Kidney (tissue), 14 donors: ENCODE measurements around the gene TFCP2L1. TPM values are rescaled to one million over a fixed set of nuclear protein-coding genes. Genes with fewer than 3 reads are reported as not detected.

ENCODE experiments used
- DNase-seq, 5 donors: peaks; one replicate each; pipeline ENCODE4 v3.0.0-alpha.2; 2013 to 2020
- FAIRE-seq: peaks from 2 replicates; lab custom pipeline; 2012; peaks lifted over from hg19 to GRCh38; lab: Jason Lieb, UNC
- H3K27ac ChIP-seq, 2 donors: one replicate each; pipeline ENCODE4 v1.7.0; 2013; ENCODE audit warnings: low read depth in 2 of 2, low read length in 2 of 2, inconsistent platforms in 1 of 2
- H3K27me3 ChIP-seq: one replicate; pipeline ENCODE4 v1.7.1; 2013; ENCODE audit warnings: low read length, inconsistent platforms; ENCODE audit not compliant: control insufficient read depth, insufficient read depth
- H3K36me3 ChIP-seq, 3 donors: one replicate each; pipeline versions ENCODE4 v1.7.0 to v1.7.1; 2013; ENCODE audit warnings: low read length in 3 of 3, control low read depth in 1 of 3, inconsistent platforms in 1 of 3; ENCODE audit not compliant: insufficient read depth in 3 of 3, control insufficient read depth in 2 of 3
- H3K4me1 ChIP-seq, 3 donors: one replicate each; pipeline versions ENCODE4 v1.7.0 to v1.7.1; 2013; ENCODE audit warnings: low read length in 3 of 3, inconsistent platforms in 1 of 3, low read depth in 1 of 3; ENCODE audit not compliant: control insufficient read depth in 2 of 3, insufficient read depth in 2 of 3
- H3K4me3 ChIP-seq, 3 donors: one replicate each; pipeline versions ENCODE4 v1.7.0 to v1.8.1; 2013; ENCODE audit warnings: low read length in 3 of 3, control low read depth in 1 of 3, inconsistent platforms in 1 of 3
- H3K9ac ChIP-seq, 3 donors: one replicate each; pipeline versions ENCODE4 v1.7.0 to v1.7.1; 2013; ENCODE audit warnings: low read length in 3 of 3, control low read depth in 1 of 3, inconsistent platforms in 1 of 3
- H3K9me3 ChIP-seq, 3 donors: one replicate each; pipeline versions ENCODE4 v1.7.0 to v1.7.1; 2013; ENCODE audit warnings: low read length in 3 of 3, control low read depth in 1 of 3, inconsistent platforms in 1 of 3; ENCODE audit not compliant: control insufficient read depth in 2 of 3, insufficient read depth in 1 of 3
- CTCF ChIP-seq: IDR thresholded peaks from 3 replicates; pipeline ENCODE4 v1.5.1; 2012; ENCODE audit warnings: mild to moderate bottlenecking, moderate library complexity, borderline replicate concordance; ENCODE audit not compliant: insufficient read depth; ENCODE audit errors: extremely low read depth
- intact Hi-C: fragments of 100-400 bp; cut with DNase I; formaldehyde crosslinking; loops from one replicate; pipeline ENCODE4 v1.11.1; 2022
- polyA plus RNA-seq: library from polyadenylated mRNA; stranded (reverse); fragments of 350-450 nt; fragmentation: Illumina TruSeq; extraction: RNeasy Lipid Tissue Mini Kit (QIAGEN cat#74804); gene quantifications from one replicate; pipeline ENCODE4 v1.2.3, GENCODE V29; 2014; ENCODE audit warnings: low read depth, low replicate concordance; ENCODE audit not compliant: insufficient read depth
- total RNA-seq: library from RNA; stranded (reverse); fragmentation: NEBNext Ultra II Directional; extraction: Animal tissue kit (Norgen Biotek cat#: 25700); gene quantifications from one replicate; pipeline ENCODE4 v1.2.1, GENCODE V29; 2021
- donor health status: control.
- donor health status: control.
- donor health status: control.
- donor health status: control.
- donor health status: control.
- donor health status: DM: yes; HTN: yes; CAD: no.
- donor health status: Normal renal cell carcinoma (clear cell type).

TFCP2L1 gene
- total and polyA plus RNA-seq, 2 donors from 2014 or later: 44.4 to 172 TPM

- no peak overlapping the region for H3K27ac ChIP-seq
- intact Hi-C loops: no loop called here
- DNase-seq (peak in 1 of 5 donors; percentile 38), FAIRE-seq (no peak)
- TF ChIP-seq CTCF: no peak
- no peak overlapping the region for H3K9ac ChIP-seq
- H3K36me3 ChIP-seq: peaks cover 0 to 92% (median 61%) of the 10 kb centered on the region in 3 donors
- H3K4me1 ChIP-seq: peaks cover 0 to 7% (median 2%) of the 10 kb centered on the region in 3 donors
- no peaks in the 10 kb centered on the region for H3K9me3 ChIP-seq
- H3K27me3 ChIP-seq: no peaks in the 10 kb centered on the region
- H3K4me3 ChIP-seq: no peak overlapping the region
Measured at GRCh38 chr2:121236101-121236640, 48.8 kb downstream of the TFCP2L1 start.

GRCh38 chr2:121235542-121235941 is 49.5 kb downstream of the TFCP2L1 start:
- Histone ChIP-seq H3K36me3 (peaks cover 0 to 90% (median 62%) of the 10 kb centered on the region in 3 donors), H3K27ac (no peak overlapping the region), H3K4me3 (no peak overlapping the region), H3K4me1 (peaks cover 0 to 7% (median 2%) of the 10 kb centered on the region in 3 donors), H3K27me3 (no peaks in the 10 kb centered on the region), H3K9ac (no peak overlapping the region), H3K9me3 (no peaks in the 10 kb centered on the region)
- TF ChIP-seq CTCF: no peak
- DNase-seq: peak in 1 of 5 donors; percentile 30
- no peak for FAIRE-seq
- intact Hi-C loops: no loop called here

- no peaks in the 10 kb centered on the region for H3K27me3 ChIP-seq
- peaks cover 0 to 4% (median 1%) of the 10 kb centered on the region in 3 donors for H3K4me1 ChIP-seq
- FAIRE-seq (no peak), DNase-seq (peak in 1 of 5 donors; percentile 59)
- no peak for TF ChIP-seq CTCF
- H3K9ac ChIP-seq: no peak overlapping the region
- intact Hi-C loops: no loop called here
- H3K9me3 ChIP-seq: no peaks in the 10 kb centered on the region
- H3K36me3 ChIP-seq: peaks cover 0 to 87% (median 56%) of the 10 kb centered on the region in 3 donors
- H3K27ac ChIP-seq: no peak overlapping the region
- no peak overlapping the region for H3K4me3 ChIP-seq
Measured at GRCh38 chr2:121234791-121235190, 50.2 kb downstream of the TFCP2L1 start.

GRCh38 chr2:121234144-121234543 is 50.9 kb downstream of the TFCP2L1 start:
- DNase-seq (peak in 1 of 5 donors; percentile 27), FAIRE-seq (no peak)
- no peak overlapping the region for H3K27ac ChIP-seq
- H3K36me3 ChIP-seq: peaks cover 0 to 87% (median 50%) of the 10 kb centered on the region in 3 donors
- H3K9ac ChIP-seq: no peak overlapping the region
- no peak overlapping the region for H3K4me3 ChIP-seq
- intact Hi-C loops: no loop called here
- no peaks in the 10 kb centered on the region for H3K9me3 ChIP-seq
- TF ChIP-seq CTCF: no peak
- H3K27me3 ChIP-seq: no peaks in the 10 kb centered on the region
- H3K4me1 ChIP-seq: peaks cover 0 to 6% (median 5%) of the 10 kb centered on the region in 3 donors
